NCI-H2107 treated with DMSO at 0.1 percent for 48 hours (cell line): Measurements from ENCODE around the gene NGEF.

Source experiments
- DNase-seq: peaks from one replicate; lab custom pipeline; 2025; ENCODE audit not compliant: unreplicated experiment; lab: John Stamatoyannopoulos, UW

The NGEF gene

GRCh38 chr2:232875256-232876121 lies 137.6 kb downstream of the NGEF start:
- DNase-seq = no peak

- no peak for DNase-seq
Observed at GRCh38 chr2:232874677-232875223, 138.3 kb downstream of the NGEF start.

GRCh38 chr2:232873909-232874641 lies 139.0 kb downstream of the NGEF start:
- DNase-seq = no peak

GRCh38 chr2:232873292-232873908 lies 139.7 kb downstream of the NGEF start:
- no peak for DNase-seq

- no peak for DNase-seq
Observed at GRCh38 chr2:232872826-232873225, 140.2 kb downstream of the NGEF start.

- DNase-seq = no peak
Observed at GRCh38 chr2:232871835-232872736, 141.0 kb downstream of the NGEF start.

GRCh38 chr2:232871418-232871834 lies 141.6 kb downstream of the NGEF start:
- no peak for DNase-seq

GRCh38 chr2:232870766-232871371 lies 142.2 kb downstream of the NGEF start:
- DNase-seq = no peak

GRCh38 chr2:232870018-232870765 lies 142.9 kb downstream of the NGEF start, which contains the start of gene SNORC:
Gene SNORC (plus strand): TSS chr2:232870264. CDS start chr2:232870342, 78 bp downstream.
- DNase-seq = no peak

- DNase-seq = no peak
Observed at GRCh38 chr2:232869138-232870017, 143.7 kb downstream of the NGEF start.

GRCh38 chr2:232866104-232866503 lies 147.0 kb downstream of the NGEF start:
- DNase-seq = no peak

GRCh38 chr2:232865165-232865564 lies 147.9 kb downstream of the NGEF start:
- no peak for DNase-seq

GRCh38 chr2:232863996-232864395 lies 149.1 kb downstream of the NGEF start:
- no peak for DNase-seq

- no peak for DNase-seq
Observed at GRCh38 chr2:232861353-232861752, 151.7 kb downstream of the NGEF start.

GRCh38 chr2:232860593-232861241 lies 152.3 kb downstream of the NGEF start:
- no peak for DNase-seq

- no peak for DNase-seq
Observed at GRCh38 chr2:232859385-232859916, 153.6 kb downstream of the NGEF start.

GRCh38 chr2:232857158-232857563 lies 155.9 kb downstream of the NGEF start:
- no peak for DNase-seq
